Activated naive CD4-positive, alpha-beta T cell treated with Interleukin-2 at 50 U/mL for 16 hours (primary cell): ENCODE results near the gene TRIM8.

ENCODE experiments used
- DNase-seq: peaks from one replicate; pipeline ENCODE4 v3.0.0-alpha.2; 2020

TRIM8 gene

DNA sequence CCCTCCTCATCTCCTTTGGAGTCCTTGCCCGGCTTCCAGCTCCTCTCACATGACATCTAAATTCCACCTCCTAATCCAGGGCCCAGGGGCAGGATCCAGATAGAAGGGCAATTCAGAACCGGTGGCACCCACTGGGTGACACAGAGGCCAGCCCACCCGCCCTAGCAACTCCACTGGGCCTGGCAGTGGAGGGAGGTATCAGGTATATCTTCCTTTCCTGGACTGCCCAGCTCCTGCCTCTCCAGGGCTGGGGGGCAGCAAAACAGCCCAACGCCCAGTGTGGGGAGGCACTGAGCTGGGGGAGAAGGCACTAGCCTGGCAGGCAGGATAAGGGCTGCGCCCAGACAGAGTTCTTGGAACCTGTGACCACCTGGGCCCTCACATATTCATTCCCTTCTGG, 10.4 kb upstream of the TRIM8 start:
- no peak for DNase-seq

DNA sequence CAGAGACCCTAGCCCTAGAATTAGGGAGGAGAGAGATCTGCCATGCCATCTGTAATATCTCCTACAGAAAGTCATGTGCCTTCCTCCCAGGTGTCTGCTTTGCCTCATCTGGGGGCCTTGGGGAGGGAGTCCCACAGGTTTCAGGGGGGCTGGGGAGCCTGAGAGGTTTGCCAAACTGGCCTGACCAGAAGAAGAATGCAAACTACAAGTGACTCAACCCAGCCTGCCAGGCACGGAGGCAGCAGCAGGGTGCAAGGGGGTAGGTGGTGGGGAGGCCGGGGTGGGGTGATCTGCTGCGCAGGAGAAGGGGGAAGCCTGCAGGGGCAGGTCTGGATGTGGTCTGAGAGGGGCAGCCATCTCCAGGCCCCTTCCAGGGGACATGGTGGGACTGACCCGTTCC, 9.6 kb upstream of the TRIM8 start:
- DNase-seq: no peak

DNA sequence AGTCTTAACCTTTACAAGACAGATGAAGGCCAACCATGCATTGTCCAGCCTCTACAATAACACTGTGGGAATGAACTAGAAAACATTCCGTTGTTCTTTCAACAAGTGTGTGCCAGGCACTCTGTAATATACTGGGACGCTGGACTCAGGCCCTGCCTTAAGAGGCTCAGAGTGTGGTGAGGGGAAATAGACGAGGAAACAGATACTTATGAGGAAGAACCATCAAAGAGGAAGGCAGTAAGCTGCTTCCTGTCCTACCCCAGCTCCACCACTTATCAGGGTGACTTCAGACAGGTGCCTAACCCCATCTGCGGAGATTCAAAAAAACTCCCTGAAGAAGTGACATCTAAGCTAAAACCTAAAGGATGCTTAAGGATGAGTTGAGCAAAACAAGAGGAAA, 8.9 kb upstream of the TRIM8 start:
- no peak for DNase-seq

- no peak for DNase-seq
Observed at GRCh38 chr10:102639537-102639936, 4.7 kb upstream of the TRIM8 start.

GRCh38 chr10:102641402-102641801, 2.9 kb upstream of the TRIM8 start:
- no peak for DNase-seq

- DNase-seq: peak; percentile 98
Observed at GRCh38 chr10:102641880-102642735, 2.2 kb upstream of the TRIM8 start.

GRCh38 chr10:102642736-102643335, 1.4 kb upstream of the TRIM8 start:
- peak; percentile 48 for DNase-seq

- peak; percentile 49 for DNase-seq
Observed at GRCh38 chr10:102643336-102644065, 778 bp upstream of the TRIM8 start.

DNA sequence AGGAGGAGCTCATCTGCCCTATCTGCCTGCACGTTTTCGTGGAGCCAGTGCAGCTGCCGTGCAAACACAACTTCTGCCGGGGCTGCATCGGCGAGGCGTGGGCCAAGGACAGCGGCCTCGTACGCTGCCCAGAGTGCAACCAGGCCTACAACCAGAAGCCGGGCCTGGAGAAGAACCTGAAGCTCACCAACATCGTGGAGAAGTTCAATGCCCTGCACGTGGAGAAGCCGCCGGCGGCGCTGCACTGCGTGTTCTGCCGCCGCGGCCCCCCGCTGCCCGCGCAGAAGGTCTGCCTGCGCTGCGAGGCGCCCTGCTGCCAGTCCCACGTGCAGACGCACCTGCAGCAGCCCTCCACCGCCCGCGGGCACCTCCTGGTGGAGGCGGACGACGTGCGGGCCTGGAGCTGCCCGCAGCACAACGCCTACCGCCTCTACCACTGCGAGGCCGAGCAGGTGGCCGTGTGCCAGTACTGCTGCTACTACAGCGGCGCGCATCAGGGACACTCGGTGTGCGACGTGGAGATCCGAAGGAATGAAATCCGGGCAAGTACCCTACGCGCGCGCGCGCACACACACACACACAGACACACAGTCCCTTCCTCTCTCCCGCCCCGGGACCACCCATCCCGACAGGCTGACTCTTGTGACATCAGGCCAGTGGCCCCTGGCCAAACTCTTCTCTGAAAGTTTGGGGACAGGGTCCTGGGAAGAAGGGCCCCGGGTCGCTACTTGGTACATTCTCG, 538 bp downstream of the TRIM8 start:
- DNase-seq: peak; percentile 81

DNA sequence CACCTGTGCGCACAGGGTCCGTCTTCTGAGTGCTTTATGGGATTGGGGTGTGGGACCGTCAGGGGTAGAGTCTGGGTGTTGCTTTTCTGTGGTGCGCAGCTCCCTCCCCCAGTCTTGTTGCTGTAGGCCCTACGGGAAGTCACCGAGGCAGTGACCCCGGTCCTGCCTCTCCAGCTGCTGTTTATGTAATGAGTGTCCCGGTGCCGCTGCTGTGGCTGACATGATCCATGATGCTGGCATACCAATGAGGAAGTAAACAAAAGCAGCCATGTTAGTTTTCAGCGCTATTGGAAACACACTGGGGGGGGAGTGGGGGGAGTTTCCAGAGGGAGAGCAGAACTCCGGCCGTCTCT, 1.1 kb downstream of the TRIM8 start:
- DNase-seq: peak; percentile 40

DNA sequence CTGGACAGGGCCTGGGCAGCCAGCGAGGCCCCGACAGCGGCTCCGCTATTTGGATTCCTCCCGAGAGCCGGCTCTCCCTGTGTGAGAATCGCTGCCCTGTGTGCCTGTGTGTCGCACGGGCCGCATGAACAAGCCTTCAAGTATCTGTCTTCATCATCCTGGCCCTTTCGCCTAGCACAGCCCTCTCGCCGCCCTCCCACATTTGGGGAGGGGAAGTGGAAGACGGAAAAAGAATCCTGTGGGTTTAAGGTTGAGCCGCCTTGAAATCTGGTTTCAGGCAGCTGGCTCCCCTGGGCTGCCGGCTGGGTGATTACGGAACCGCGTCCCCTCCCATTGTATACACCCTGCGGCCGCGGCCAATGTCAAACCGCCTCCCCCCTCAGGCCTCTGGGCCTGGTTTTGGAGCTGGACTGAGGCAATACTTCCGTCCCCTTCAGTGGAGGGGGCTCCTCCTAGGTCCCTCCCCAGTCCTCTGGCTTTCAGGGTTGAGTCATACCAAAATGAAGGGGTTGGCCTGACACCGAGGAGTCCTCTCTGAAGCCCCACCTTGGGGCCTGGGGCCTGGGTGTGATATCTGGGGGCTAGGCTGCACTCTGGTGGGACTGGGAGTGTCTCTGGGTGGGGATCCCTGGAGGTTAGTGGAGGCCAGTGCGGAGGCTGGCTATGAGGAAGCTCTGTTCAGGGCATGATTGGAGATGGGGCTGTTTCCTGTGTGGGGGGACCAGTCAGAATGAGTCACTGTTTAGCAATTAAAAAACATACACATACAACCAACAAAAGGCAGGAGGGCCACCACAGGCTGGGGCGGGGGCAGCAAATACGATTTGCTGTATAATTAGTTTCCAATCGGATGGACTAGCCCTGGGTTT, 1.7 kb downstream of the TRIM8 start:
- peak; percentile 82 for DNase-seq

DNA sequence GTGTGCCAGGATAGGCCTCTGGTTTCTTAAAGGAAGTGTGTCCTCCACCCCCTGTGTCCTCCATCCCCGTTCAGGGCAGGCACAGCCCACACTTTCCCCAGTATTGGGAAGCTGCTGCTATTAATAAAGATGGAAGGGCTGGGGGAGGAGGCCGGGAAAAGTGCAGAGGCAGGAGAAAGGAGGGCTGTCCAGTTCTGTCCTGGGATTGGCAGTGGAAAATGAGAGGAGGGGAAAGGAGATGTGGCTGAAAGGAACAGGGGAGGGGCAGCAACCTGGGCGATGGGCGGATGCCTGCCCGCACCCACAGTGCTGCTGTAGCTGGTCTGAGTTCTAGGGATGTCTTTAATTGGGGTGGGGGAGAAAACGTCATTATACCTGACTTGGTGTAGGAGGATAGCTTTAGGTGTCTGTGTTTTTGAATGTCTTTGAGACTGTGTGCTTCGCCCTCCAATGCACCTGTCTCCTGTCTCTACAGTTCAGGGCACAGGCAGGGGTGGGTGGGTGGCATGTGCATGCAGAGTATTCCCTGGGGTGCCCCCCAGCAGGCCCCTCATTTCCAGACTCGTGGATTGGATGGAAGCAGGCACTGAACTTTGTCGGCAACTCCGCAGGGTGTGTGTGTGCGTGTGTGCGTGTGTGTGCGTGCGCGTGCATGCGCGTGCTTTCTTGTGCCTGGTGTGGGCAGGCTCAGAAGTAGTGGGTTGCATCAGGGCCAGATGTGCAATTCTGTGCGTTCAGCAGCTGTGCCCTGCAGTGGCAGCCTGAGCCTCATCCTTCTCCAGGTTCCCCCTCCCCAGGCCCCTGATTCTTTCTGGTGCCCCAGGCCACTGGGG, 2.5 kb downstream of the TRIM8 start:
- DNase-seq: peak; percentile 65

- DNase-seq: no peak
Observed at GRCh38 chr10:102647443-102648268, 3.4 kb downstream of the TRIM8 start.

GRCh38 chr10:102648269-102648888, 4.1 kb downstream of the TRIM8 start:
- DNase-seq: no peak

GRCh38 chr10:102648889-102649796, 4.9 kb downstream of the TRIM8 start:
- DNase-seq: peak; percentile 24

GRCh38 chr10:102649797-102650654, 5.7 kb downstream of the TRIM8 start:
- no peak for DNase-seq

- no peak for DNase-seq
Observed at GRCh38 chr10:102650655-102651454, 6.6 kb downstream of the TRIM8 start.
